Astrocyte (in vitro differentiated cells and primary cell): ENCODE measurements around the gene SAE1. TPM values are rescaled to one million over a fixed set of nuclear protein-coding genes. Genes with fewer than 3 reads are reported as not detected.

Experiments used
- DNase-seq: peaks from one replicate; pipeline ENCODE4 v3.0.0-alpha.2; 2010; ENCODE audit warnings: low read depth
- FAIRE-seq: peaks from 2 replicates; lab custom pipeline; 2011; peaks lifted over from hg19 to GRCh38; lab: Jason Lieb, UNC
- H2AFZ ChIP-seq: 2 replicates; pipeline ENCODE4 v1.6.0; 2012; ENCODE audit warnings: low read depth, low read length, inconsistent platforms
- H3K27ac ChIP-seq: 2 replicates; pipeline ENCODE4 v1.5.1; 2011; ENCODE audit warnings: low read depth, low read length, inconsistent platforms
- H3K27me3 ChIP-seq: 2 replicates; pipeline ENCODE4 v1.6.0; 2011; ENCODE audit warnings: low read length, inconsistent platforms; ENCODE audit not compliant: insufficient read depth
- H3K36me3 ChIP-seq: 2 replicates; pipeline ENCODE4 v1.5.1; 2011; ENCODE audit warnings: low read length, inconsistent platforms; ENCODE audit not compliant: insufficient read depth
- H3K4me1 ChIP-seq: 2 replicates; pipeline ENCODE4 v1.5.1; 2011; ENCODE audit warnings: low read length, inconsistent platforms; ENCODE audit not compliant: insufficient read depth
- H3K4me2 ChIP-seq: 2 replicates; pipeline ENCODE4 v1.6.0; 2012; ENCODE audit warnings: low read length, inconsistent platforms
- H3K4me3 ChIP-seq: 2 replicates; pipeline ENCODE4 v1.5.1; 2011; ENCODE audit warnings: low read depth, mild to moderate bottlenecking, low read length, inconsistent platforms; ENCODE audit not compliant: insufficient read depth
- H3K79me2 ChIP-seq: 2 replicates; pipeline ENCODE4 v1.6.0; 2012; ENCODE audit warnings: mild to moderate bottlenecking, low read length, inconsistent platforms; ENCODE audit not compliant: insufficient read depth
- H3K9ac ChIP-seq: 2 replicates; pipeline ENCODE4 v1.6.0; 2012; ENCODE audit warnings: mild to moderate bottlenecking, low read length, inconsistent platforms
- H3K9me3 ChIP-seq: 2 replicates; pipeline ENCODE4 v1.5.1; 2012; ENCODE audit warnings: low read depth, mild to moderate bottlenecking, low read length, inconsistent platforms; ENCODE audit not compliant: insufficient read depth
- H4K20me1 ChIP-seq: 2 replicates; pipeline ENCODE4 v1.6.0; 2012; ENCODE audit warnings: low read length, inconsistent platforms; ENCODE audit not compliant: insufficient read depth
- H3K27ac Mint-ChIP-seq: one replicate; pipeline ENCODE4 v1.8.0; 2021; ENCODE audit warnings: mild to moderate bottlenecking, mixed read lengths; ENCODE audit not compliant: unreplicated experiment
- H3K27me3 Mint-ChIP-seq: one replicate; pipeline ENCODE4 v1.8.0; 2021; ENCODE audit warnings: low read depth, mixed read lengths; ENCODE audit not compliant: unreplicated experiment
- H3K36me3 Mint-ChIP-seq: one replicate; pipeline ENCODE4 v1.8.0; 2021; ENCODE audit warnings: low read depth, mixed read lengths; ENCODE audit not compliant: unreplicated experiment
- H3K4me1 Mint-ChIP-seq: one replicate; pipeline ENCODE4 v1.8.0; 2021; ENCODE audit warnings: low read depth, mixed read lengths; ENCODE audit not compliant: unreplicated experiment
- H3K4me3 Mint-ChIP-seq: one replicate; pipeline ENCODE4 v1.8.0; 2021; ENCODE audit warnings: mild to moderate bottlenecking, moderate library complexity, mixed read lengths; ENCODE audit not compliant: unreplicated experiment
- H3K9me3 Mint-ChIP-seq: one replicate; pipeline ENCODE4 v1.8.0; 2021; ENCODE audit warnings: mild to moderate bottlenecking, mixed read lengths; ENCODE audit not compliant: unreplicated experiment
- CTCF ChIP-seq: IDR thresholded peaks from 2 replicates; pipeline ENCODE4 v1.5.1; 2011; ENCODE audit warnings: low read depth, mild to moderate bottlenecking, inconsistent platforms, low read length, moderate library complexity; ENCODE audit not compliant: insufficient read depth
- EZH2 ChIP-seq: IDR thresholded peaks from 2 replicates; pipeline ENCODE4 v1.6.1; 2012; ENCODE audit warnings: mild to moderate bottlenecking, low read length, inconsistent platforms; ENCODE audit not compliant: insufficient read depth
- total RNA-seq: library from RNA; stranded (reverse); gene quantifications from 2 replicates; pipeline ENCODE4 v1.2.1, GENCODE V29; 2021

The SAE1 gene
- total RNA-seq, 1 donor from 2014 or later, result 133 TPM

GRCh38 chr19:47203254-47203653 is 72.6 kb downstream of the SAE1 start:
- Histone ChIP-seq H3K4me3 (no peak overlapping the region), H3K9me3 (no peaks in the 10 kb centered on the region), H4K20me1 (peaks cover 3% of the 10 kb centered on the region), H3K9ac (no peak overlapping the region), H3K36me3 (peaks cover 40% of the 10 kb centered on the region), H3K4me2 (no peak overlapping the region), H3K27me3 (no peaks in the 10 kb centered on the region), H3K4me1 (no peaks in the 10 kb centered on the region), H3K79me2 (no peaks in the 10 kb centered on the region), H3K27ac (no peak overlapping the region), H2AFZ (no peak overlapping the region)
- no peak for FAIRE-seq
- Mint-ChIP-seq H3K36me3 (peaks cover 14% of the 10 kb centered on the region), H3K4me3 (no peak overlapping the region), H3K27me3 (no peaks in the 10 kb centered on the region), H3K27ac (no peak overlapping the region), H3K4me1 (no peaks in the 10 kb centered on the region), H3K9me3 (no peaks in the 10 kb centered on the region)
- no peak for DNase-seq
- no peak for TF ChIP-seq CTCF
- TF ChIP-seq EZH2, result no peak

- DNase-seq (no peak), FAIRE-seq (peak; percentile 58)
- Mint-ChIP-seq H3K36me3 (peaks cover 19% of the 10 kb centered on the region), H3K27ac (peak overlapping the region; percentile 62), H3K4me3 (peak overlapping the region; percentile 0), H3K27me3 (no peaks in the 10 kb centered on the region), H3K4me1 (peaks cover 11% of the 10 kb centered on the region), H3K9me3 (no peaks in the 10 kb centered on the region)
- TF ChIP-seq EZH2 (no peak), CTCF (no peak)
- Histone ChIP-seq H3K9me3 (no peaks in the 10 kb centered on the region), H3K4me2 (no peak overlapping the region), H3K36me3 (peaks cover 23% of the 10 kb centered on the region), H3K9ac (no peak overlapping the region), H2AFZ (no peak overlapping the region), H4K20me1 (no peaks in the 10 kb centered on the region), H3K4me1 (peaks cover 3% of the 10 kb centered on the region), H3K27ac (no peak overlapping the region), H3K79me2 (no peaks in the 10 kb centered on the region), H3K27me3 (no peaks in the 10 kb centered on the region), H3K4me3 (no peak overlapping the region)
Measured at GRCh38 chr19:47209319-47210179, 78.9 kb downstream of the SAE1 start.

GRCh38 chr19:47210180-47210490 is 79.5 kb downstream of the SAE1 start:
- H3K27me3 Mint-ChIP-seq, result no peaks in the 10 kb centered on the region
- no peak overlapping the region for H3K9ac ChIP-seq
- H3K4me1 Mint-ChIP-seq, result peaks cover 11% of the 10 kb centered on the region
- H3K36me3 ChIP-seq, result peaks cover 17% of the 10 kb centered on the region
- no peaks in the 10 kb centered on the region for H3K79me2 ChIP-seq
- no peak overlapping the region for H3K4me3 ChIP-seq
- peaks cover 3% of the 10 kb centered on the region for H3K4me1 ChIP-seq
- H3K4me3 Mint-ChIP-seq, result no peak overlapping the region
- H2AFZ ChIP-seq, result no peak overlapping the region
- H3K27ac Mint-ChIP-seq, result no peak overlapping the region
- H3K9me3 ChIP-seq, result no peaks in the 10 kb centered on the region
- H3K27ac ChIP-seq, result no peak overlapping the region
- no peaks in the 10 kb centered on the region for H3K27me3 ChIP-seq
- TF ChIP-seq CTCF (no peak), EZH2 (no peak)
- DNase-seq, result no peak
- H3K9me3 Mint-ChIP-seq, result no peaks in the 10 kb centered on the region
- no peak overlapping the region for H3K4me2 ChIP-seq
- no peaks in the 10 kb centered on the region for H4K20me1 ChIP-seq
- FAIRE-seq, result no peak
- peaks cover 14% of the 10 kb centered on the region for H3K36me3 Mint-ChIP-seq
